Mesendoderm (in vitro differentiated cells): ENCODE measurements around the gene SLC45A2.
A peak's percentile ranks its signal among the peaks of the same experiment; 100 is the strongest.

ENCODE experiments used
- DNase-seq: peaks from one replicate; pipeline ENCODE4 v3.0.0; 2013
- H2AK5ac ChIP-seq: 2 replicates; pipeline ENCODE4 v1.6.1; 2013; ENCODE audit warnings: low read length, inconsistent platforms
- H2BK120ac ChIP-seq: 2 replicates; pipeline ENCODE4 v1.6.1; 2013; ENCODE audit warnings: low read depth, mild to moderate bottlenecking, low read length, moderate library complexity, mixed read lengths
- H2BK15ac ChIP-seq: replicated peaks from 2 replicates; pipeline ENCODE4 v1.6.1; 2013; ENCODE audit warnings: low read depth, mild to moderate bottlenecking, moderate library complexity
- H2BK5ac ChIP-seq: 2 replicates; pipeline ENCODE4 v1.6.1; 2013; ENCODE audit warnings: low read length, inconsistent platforms
- H3K18ac ChIP-seq: 2 replicates; pipeline ENCODE4 v1.6.1; 2013; ENCODE audit warnings: mild to moderate bottlenecking, low read length, mixed read lengths
- H3K23ac ChIP-seq: one replicate; pipeline ENCODE4 v1.6.1; 2013; ENCODE audit warnings: low read length
- H3K27ac ChIP-seq: 2 replicates; pipeline ENCODE4 v1.5.1; 2013; ENCODE audit warnings: low read depth, mild to moderate bottlenecking, inconsistent platforms, low read length, moderate library complexity
- H3K27me3 ChIP-seq: 2 replicates; pipeline ENCODE4 v1.6.1; 2013; ENCODE audit warnings: low read length, control low read depth, mild to moderate bottlenecking, inconsistent platforms; ENCODE audit not compliant: insufficient read depth, poor library complexity
- H3K36me3 ChIP-seq: 2 replicates; pipeline ENCODE4 v1.6.1; 2013; ENCODE audit warnings: low read length, inconsistent platforms; ENCODE audit not compliant: control insufficient read depth, insufficient read depth
- H3K4ac ChIP-seq: one replicate; pipeline ENCODE4 v1.6.1; 2013; ENCODE audit warnings: low read depth, mild to moderate bottlenecking, low read length, moderate library complexity
- H3K4me1 ChIP-seq: 2 replicates; pipeline ENCODE4 v1.6.1; 2013; ENCODE audit warnings: low read depth, low read length, inconsistent platforms; ENCODE audit not compliant: control insufficient read depth
- H3K4me2 ChIP-seq: 2 replicates; pipeline ENCODE4 v1.6.1; 2013; ENCODE audit warnings: low read length
- H3K4me3 ChIP-seq: 2 replicates; pipeline ENCODE4 v1.5.1; 2013; ENCODE audit warnings: mild to moderate bottlenecking, low read length
- H3K56ac ChIP-seq: one replicate; pipeline ENCODE4 v1.6.1; 2013; ENCODE audit warnings: low read length
- H3K79me1 ChIP-seq: 2 replicates; pipeline ENCODE4 v1.6.1; 2013; ENCODE audit warnings: low read length, inconsistent platforms
- H3K79me2 ChIP-seq: 2 replicates; pipeline ENCODE4 v1.6.1; 2013; ENCODE audit warnings: mild to moderate bottlenecking, low read length; ENCODE audit not compliant: control insufficient read depth, insufficient read depth
- H3K9ac ChIP-seq: 2 replicates; pipeline ENCODE4 v1.6.1; 2013; ENCODE audit warnings: low read length, inconsistent platforms
- H4K5ac ChIP-seq: one replicate; pipeline ENCODE4 v1.6.1; 2013; ENCODE audit warnings: low read length
- H4K8ac ChIP-seq: one replicate; pipeline ENCODE4 v1.6.1; 2013; ENCODE audit warnings: low read depth, mild to moderate bottlenecking, control low read depth, low read length, moderate library complexity
- WGBS: extraction: QIAGEN DNeasy Blood & Tissue Kit; methylation state at CpG from one replicate; pipeline ENCODE4 v1.1.7; 2013; ENCODE audit warnings: low lambda C conversion rate, missing lambda C conversion rate; ENCODE audit not compliant: insufficient coverage; ENCODE audit errors: extremely low coverage; 5-methylcytosine and 5-hydroxymethylcytosine counted together

SLC45A2 gene

GRCh38 chr5:33985447-33985846 is 954 bp upstream of the SLC45A2 start:
- Histone ChIP-seq H4K8ac (no peak overlapping the region), H3K4ac (no peak overlapping the region), H2BK5ac (no peak overlapping the region), H2AK5ac (no peak overlapping the region), H4K5ac (no peak overlapping the region), H2BK120ac (no peak overlapping the region), H2BK15ac (no peak overlapping the region), H3K4me1 (peaks cover 3% of the 10 kb centered on the region), H3K23ac (no peak overlapping the region), H3K9ac (no peak overlapping the region), H3K4me3 (no peak overlapping the region), H3K56ac (no peak overlapping the region), H3K4me2 (no peak overlapping the region), H3K79me1 (no peaks in the 10 kb centered on the region), H3K27me3 (no peaks in the 10 kb centered on the region), H3K79me2 (no peaks in the 10 kb centered on the region), H3K27ac (no peak overlapping the region), H3K18ac (no peak overlapping the region), H3K36me3 (peaks cover 2% of the 10 kb centered on the region)
- whole genome bisulfite sequencing = 100% methylated on average over 3 of the region's 6 CpGs
- DNase-seq = no peak

GRCh38 chr5:33984178-33984577 is 315 bp downstream of the SLC45A2 start:
- no CpG with 5 or more reads among the region's 15 CpGs for WGBS

GRCh38 chr5:33981408-33982162 is 2.9 kb downstream of the SLC45A2 start:
- H3K36me3 ChIP-seq = no peaks in the 10 kb centered on the region

More at GRCh38 chr5:33984178-33984577, 315 bp downstream of the SLC45A2 start:
- Histone ChIP-seq H3K27me3 (no peaks in the 10 kb centered on the region), H3K18ac (no peak overlapping the region), H3K9ac (no peak overlapping the region), H3K79me1 (no peaks in the 10 kb centered on the region), H2BK120ac (no peak overlapping the region), H3K4me3 (no peak overlapping the region), H2BK5ac (no peak overlapping the region), H3K27ac (no peak overlapping the region), H3K79me2 (no peaks in the 10 kb centered on the region), H4K5ac (no peak overlapping the region), H3K36me3 (peaks cover 2% of the 10 kb centered on the region), H3K56ac (no peak overlapping the region), H3K4me1 (peaks cover 3% of the 10 kb centered on the region), H3K4ac (no peak overlapping the region), H3K4me2 (no peak overlapping the region), H2BK15ac (no peak overlapping the region), H4K8ac (no peak overlapping the region), H2AK5ac (no peak overlapping the region), H3K23ac (no peak overlapping the region)
- DNase-seq = no peak

GRCh38 chr5:33980030-33980429 is 4.5 kb downstream of the SLC45A2 start:
- peaks cover 2% of the 10 kb centered on the region for H3K4me1 ChIP-seq
- no peak overlapping the region for H2BK15ac ChIP-seq
- no peak overlapping the region for H3K4me2 ChIP-seq
- no peak overlapping the region for H4K5ac ChIP-seq
- no peaks in the 10 kb centered on the region for H3K27me3 ChIP-seq
- WGBS = no CpG with 5 or more reads among the region's 3 CpGs
- no peak overlapping the region for H3K18ac ChIP-seq
- no peak for DNase-seq
- H2BK5ac ChIP-seq = no peak overlapping the region
- no peak overlapping the region for H3K27ac ChIP-seq
- H3K9ac ChIP-seq = no peak overlapping the region
- no peak overlapping the region for H3K4ac ChIP-seq
- H3K36me3 ChIP-seq = no peaks in the 10 kb centered on the region
- H2AK5ac ChIP-seq = no peak overlapping the region
- H3K56ac ChIP-seq = no peak overlapping the region
- no peak overlapping the region for H3K23ac ChIP-seq
- no peak overlapping the region for H2BK120ac ChIP-seq
- no peaks in the 10 kb centered on the region for H3K79me1 ChIP-seq
- no peaks in the 10 kb centered on the region for H3K79me2 ChIP-seq
- H3K4me3 ChIP-seq = no peak overlapping the region
- no peak overlapping the region for H4K8ac ChIP-seq

More at GRCh38 chr5:33981408-33982162, 2.9 kb downstream of the SLC45A2 start:
- no peak for DNase-seq
- no peak overlapping the region for H3K4me2 ChIP-seq
- H4K5ac ChIP-seq = no peak overlapping the region
- no peak overlapping the region for H3K27ac ChIP-seq
- no peak overlapping the region for H2BK15ac ChIP-seq
- H3K18ac ChIP-seq = no peak overlapping the region
- H3K4me1 ChIP-seq = peaks cover 3% of the 10 kb centered on the region
- no peak overlapping the region for H2BK5ac ChIP-seq
- no peak overlapping the region for H3K23ac ChIP-seq
- H3K56ac ChIP-seq = no peak overlapping the region
- H3K79me1 ChIP-seq = no peaks in the 10 kb centered on the region
- H4K8ac ChIP-seq = no peak overlapping the region
- no peak overlapping the region for H3K9ac ChIP-seq
- H3K4me3 ChIP-seq = no peak overlapping the region
- H3K27me3 ChIP-seq = no peaks in the 10 kb centered on the region
- H2BK120ac ChIP-seq = no peak overlapping the region
- no peak overlapping the region for H2AK5ac ChIP-seq
- no peak overlapping the region for H3K4ac ChIP-seq
- WGBS = no CpG with 5 or more reads among the region's 8 CpGs
- no peaks in the 10 kb centered on the region for H3K79me2 ChIP-seq

- Histone ChIP-seq H3K79me2 (no peaks in the 10 kb centered on the region), H4K8ac (no peak overlapping the region), H3K4ac (no peak overlapping the region), H3K4me2 (no peak overlapping the region), H2BK5ac (no peak overlapping the region), H3K4me1 (no peaks in the 10 kb centered on the region), H2AK5ac (no peak overlapping the region), H2BK15ac (no peak overlapping the region), H3K27me3 (no peaks in the 10 kb centered on the region), H3K79me1 (no peaks in the 10 kb centered on the region), H3K4me3 (no peak overlapping the region), H4K5ac (no peak overlapping the region), H3K36me3 (no peaks in the 10 kb centered on the region), H3K23ac (no peak overlapping the region), H3K18ac (no peak overlapping the region), H2BK120ac (no peak overlapping the region), H3K9ac (no peak overlapping the region), H3K27ac (no peak overlapping the region), H3K56ac (no peak overlapping the region)
- WGBS = no CpG with 5 or more reads among the region's 1 CpG
- peak; percentile 13 for DNase-seq
Observed at GRCh38 chr5:33978306-33978705, 6.2 kb downstream of the SLC45A2 start.

GRCh38 chr5:33976307-33976706 is 8.2 kb downstream of the SLC45A2 start:
- no peak for DNase-seq
- no peaks in the 10 kb centered on the region for H3K36me3 ChIP-seq
- H4K5ac ChIP-seq = no peak overlapping the region
- H2AK5ac ChIP-seq = no peak overlapping the region
- H3K4me2 ChIP-seq = no peak overlapping the region
- H3K79me2 ChIP-seq = no peaks in the 10 kb centered on the region
- H3K23ac ChIP-seq = no peak overlapping the region
- H3K4me3 ChIP-seq = no peak overlapping the region
- no peaks in the 10 kb centered on the region for H3K27me3 ChIP-seq
- H3K4ac ChIP-seq = no peak overlapping the region
- H4K8ac ChIP-seq = no peak overlapping the region
- no peak overlapping the region for H3K27ac ChIP-seq
- H3K56ac ChIP-seq = no peak overlapping the region
- H3K9ac ChIP-seq = no peak overlapping the region
- H3K4me1 ChIP-seq = no peaks in the 10 kb centered on the region
- H3K79me1 ChIP-seq = no peaks in the 10 kb centered on the region
- H2BK5ac ChIP-seq = no peak overlapping the region
- H3K18ac ChIP-seq = no peak overlapping the region
- no CpG with 5 or more reads among the region's 1 CpG for WGBS
- H2BK15ac ChIP-seq = no peak overlapping the region
- H2BK120ac ChIP-seq = no peak overlapping the region
